HG02870 (cell line): ENCODE data around the gene IL17RC.
"Not testable (repeated sequence)": the region's sequence is repeated elsewhere in the genome, so short reads cannot be mapped to it uniquely, and the experiment has no call there.

Experiments used
- ATAC-seq: cut with Tn5 transposase; IDR thresholded peaks from one replicate; pipeline ENCODE4 v1.9.1; 2021; ENCODE audit warnings: mild to moderate bottlenecking, moderate library complexity; ENCODE audit not compliant: unreplicated experiment

Gene IL17RC

DNA sequence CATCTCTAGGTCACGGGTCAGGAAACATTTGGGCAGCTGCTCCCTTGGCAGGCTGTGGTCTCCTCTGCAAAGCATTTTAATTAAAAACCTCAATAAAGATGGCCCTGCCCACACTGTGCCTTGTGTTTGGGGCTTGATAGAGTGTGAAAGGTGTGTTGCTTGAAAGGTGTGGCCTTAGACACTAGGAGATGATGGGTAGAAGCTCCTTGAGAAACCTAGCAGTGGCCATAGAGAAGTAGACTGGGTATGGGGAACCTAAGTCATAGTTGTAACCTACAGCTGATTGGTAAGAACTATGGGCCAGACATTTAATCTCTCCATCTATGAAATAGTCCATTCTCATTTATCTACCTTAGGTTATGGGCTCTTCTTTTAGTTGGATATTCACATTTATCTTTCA lies 23.2 kb upstream of the IL17RC start:
- ATAC-seq = no peak

DNA sequence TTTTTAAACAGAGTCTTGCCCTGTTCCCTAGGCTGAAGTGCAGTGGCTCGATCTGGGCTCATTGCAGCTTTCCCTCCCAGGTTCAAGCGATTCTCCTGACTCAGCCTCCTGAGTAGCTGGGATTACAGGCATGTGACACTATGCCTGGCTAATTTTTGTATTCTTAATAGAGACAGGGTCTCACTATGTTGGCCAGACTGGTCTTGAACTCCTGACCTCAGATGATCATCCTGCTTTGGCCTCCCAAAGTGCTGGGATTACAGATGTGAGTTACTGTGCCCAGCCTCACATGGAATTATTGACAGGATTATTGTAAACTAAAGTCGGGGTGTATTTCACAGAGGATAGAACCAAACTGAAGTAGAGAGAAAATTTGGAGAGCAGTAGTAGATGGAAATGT lies 21.2 kb upstream of the IL17RC start:
- not testable (repeated sequence) for ATAC-seq

DNA sequence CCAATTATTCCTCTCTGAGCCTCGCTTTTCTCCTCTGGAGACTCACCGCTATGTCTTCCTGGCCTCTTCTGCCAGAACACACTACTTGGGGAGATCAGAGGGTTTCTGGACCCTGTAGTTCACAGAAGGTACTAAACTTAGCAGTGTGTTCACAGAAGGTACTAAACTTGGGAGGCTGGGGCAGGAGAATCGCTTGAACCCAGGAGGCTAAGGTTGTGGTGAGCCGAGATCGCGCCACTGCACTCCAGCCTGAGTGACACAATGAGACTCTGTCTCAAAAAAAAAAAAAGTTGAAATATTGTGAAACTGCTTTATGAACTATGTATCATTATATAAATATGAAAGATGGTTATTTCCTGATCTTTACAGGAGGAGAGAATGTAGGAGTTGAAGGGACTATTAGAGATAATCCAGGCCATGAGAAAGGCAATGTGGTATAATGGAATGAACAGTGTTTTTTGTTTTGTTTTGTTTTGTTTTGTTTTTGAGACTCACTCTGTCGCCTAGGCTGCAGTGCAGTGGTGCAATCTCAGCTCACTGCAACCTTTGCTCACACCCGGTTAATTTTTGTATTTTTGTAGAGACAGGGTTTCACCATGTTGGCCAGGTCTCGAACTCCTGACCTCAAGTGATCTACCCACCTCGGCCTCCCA lies 20.0 kb upstream of the IL17RC start:
- not testable (repeated sequence) for ATAC-seq

DNA sequence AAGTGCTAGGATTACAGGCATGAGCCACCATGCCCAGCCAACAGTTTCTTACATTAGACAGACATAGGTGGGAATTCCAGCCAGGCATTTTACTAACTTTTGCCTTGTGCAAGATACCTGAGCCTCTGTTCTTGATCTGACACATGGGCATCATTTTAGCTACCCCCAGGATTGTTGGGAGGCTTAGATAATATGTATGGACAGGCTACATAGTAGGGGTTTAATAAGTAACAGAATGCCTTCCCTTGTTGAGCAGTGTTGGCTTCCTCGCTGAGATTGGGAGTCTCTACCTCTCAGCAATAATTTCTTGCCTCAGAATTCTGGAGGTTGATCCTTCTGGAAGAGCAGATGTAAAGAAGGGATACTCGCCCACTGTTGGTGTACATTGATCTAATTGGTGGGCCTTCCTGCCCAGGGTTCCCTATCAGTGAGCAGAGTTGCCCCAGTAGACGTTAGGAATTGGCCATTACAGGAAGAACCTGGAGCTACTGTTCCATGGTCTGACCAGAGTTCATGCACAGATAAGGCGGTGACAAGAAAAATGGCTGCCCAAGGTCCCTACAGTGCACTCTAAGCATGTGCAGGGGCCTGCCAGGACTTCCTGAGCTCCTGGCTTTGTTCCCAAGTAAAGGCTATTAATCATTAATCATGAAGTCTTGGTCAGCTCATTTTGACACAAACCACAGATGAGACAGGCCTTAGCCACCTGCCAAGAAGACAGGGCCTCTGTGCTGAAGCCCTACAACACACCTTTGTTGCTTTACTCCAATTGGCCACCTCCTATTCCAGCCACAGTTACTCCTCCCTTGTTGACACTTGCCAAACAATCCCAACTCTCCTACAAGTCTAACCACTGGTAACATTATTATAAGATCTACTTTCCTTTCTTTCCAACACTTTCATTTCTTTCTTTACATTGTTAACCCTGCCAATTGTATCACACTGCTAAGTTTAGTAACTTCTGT lies 19.2 kb upstream of the IL17RC start:
- no peak for ATAC-seq

DNA sequence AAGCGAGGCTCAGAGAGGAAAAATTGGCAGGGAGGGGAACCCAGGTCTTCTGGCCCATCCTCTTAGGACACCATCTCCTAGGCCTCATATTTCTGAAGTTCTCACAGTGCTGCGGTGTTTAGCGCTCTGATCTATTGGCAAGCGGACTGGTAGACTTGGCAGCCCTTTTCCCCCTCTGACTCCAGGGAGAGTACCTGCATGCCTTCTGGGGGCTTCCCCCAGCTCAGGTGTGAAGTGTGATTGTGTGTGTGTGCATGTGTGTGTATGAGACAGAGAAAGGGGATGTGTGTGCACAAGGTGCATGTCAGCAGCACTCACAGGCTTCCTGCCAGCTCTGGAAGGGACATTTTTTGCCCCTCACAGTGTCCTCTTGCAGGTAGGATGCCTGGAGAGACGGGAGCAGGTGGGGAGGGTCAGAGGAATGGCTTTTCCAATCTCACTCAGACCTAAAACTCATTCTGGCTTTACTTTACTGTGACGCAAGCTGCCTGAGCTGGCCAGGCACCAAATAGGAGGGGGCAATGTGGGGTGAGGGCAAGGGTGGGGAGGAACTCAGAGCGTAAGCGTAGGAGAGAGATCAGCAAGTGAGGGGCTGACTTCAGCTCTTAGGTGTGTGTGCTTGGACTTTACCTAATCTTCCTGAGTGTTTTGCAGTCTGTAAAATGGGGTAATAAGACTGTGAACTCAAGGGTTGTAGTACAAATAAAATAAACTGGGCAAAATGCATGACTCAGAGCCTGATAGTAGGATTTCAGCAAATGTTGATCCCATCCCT lies 18.2 kb upstream of the IL17RC start:
- no peak for ATAC-seq

DNA sequence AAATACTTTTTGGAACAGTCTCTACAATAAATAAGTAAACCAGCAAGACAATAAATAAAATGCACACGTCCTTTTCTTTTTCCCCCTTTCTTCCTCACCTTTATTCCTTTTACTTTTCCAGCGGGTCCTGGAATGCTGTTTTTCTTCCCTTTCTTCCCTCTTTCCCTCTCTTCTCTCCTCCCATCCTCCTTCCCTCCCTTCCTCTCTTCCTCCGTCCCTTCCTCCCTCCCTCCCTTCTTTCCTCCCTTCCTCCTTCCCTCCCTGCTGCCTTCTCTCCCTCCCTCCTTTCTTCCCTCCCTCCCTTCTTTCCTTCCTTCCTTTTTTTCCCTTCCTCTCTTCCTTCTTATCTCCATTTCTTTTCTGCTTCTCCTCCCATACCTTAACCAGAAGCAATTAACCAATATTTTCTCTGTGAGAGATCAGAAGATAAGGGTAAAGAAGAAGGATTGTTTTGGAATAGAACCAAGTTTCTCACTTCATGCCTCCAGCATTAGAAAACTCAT lies 17.6 kb upstream of the IL17RC start:
- ATAC-seq = no peak

DNA sequence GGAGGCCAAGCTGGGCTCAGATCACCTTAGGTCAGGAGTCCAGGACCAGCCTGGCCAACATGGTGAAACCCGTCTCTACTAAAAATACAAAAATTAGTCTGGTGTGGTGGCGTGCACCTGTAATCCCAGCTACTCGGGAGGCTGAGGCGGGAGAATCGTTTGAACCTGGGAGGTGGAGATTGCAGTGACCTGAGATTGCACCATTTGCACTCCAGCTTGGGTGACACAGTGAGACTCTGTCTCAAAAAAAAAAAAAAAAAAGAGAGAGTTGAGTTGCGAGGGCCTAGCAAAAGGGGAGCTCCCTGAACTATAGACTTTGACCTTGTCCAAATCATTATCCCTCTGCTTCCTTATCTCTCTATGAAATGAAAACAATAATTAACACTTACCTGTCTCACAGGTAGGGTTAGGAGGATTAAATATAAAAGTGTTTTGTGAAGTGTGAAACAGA lies 15.9 kb upstream of the IL17RC start:
- not testable (repeated sequence) for ATAC-seq

DNA sequence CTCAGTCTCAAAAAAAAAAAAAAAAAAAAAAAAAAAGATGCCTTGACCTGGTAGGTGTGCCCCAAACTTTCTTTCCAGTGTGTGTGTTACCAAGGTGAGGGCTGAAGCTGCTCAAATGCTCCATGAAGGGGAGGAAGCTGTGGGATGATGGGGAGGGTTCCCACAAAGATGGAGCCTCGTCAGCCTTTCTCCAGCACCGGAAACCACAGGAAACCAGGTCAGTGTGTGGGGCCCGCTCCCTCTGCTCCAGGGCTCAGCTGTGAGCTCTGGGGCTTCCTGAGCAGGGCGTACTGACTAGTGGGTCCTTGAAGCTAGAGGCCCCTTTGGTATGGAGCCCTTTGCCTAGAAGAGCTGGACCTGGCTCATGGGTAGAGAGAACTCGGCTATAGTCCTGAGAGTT lies 14.9 kb upstream of the IL17RC start:
- ATAC-seq = no peak

DNA sequence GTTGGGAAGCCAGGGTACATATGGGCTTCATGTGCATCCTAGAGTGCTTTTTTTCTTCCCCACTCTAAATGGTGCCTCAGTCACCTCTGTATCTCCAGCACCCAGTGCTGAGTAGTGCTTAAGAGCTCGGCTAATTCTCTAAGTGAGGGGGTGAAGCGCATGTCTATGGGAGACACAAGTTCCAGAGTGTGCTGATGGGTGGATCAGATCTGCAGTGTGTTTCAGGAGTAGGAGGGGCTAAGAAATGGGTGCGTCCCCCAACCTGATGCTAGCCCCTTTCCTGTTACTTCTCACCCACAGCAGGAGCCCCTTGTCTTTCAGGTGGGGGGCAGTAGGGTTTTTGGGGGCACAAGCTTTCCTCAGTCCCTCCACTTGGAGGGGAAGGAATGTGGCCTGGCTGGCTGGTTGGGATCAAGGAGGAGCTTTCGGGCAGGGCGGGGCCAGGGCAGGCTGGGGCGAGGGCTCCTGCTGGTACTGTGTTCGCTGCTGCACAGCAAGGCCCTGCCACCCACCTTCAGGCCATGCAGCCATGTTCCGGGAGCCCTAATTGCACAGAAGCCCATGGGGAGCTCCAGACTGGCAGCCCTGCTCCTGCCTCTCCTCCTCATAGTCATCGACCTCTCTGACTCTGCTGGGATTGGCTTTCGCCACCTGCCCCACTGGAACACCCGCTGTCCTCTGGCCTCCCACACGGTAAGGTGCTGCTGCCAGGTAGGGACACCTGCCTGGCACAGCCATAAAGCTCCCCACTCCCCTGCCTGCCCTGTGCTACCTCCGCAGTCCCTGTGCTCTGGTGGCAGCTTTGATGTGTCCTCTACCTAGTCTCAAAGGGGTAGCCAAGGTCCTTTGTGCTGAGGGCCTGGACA lies 14.3 kb upstream of the IL17RC start, which contains the start of gene IL17RE:
Gene IL17RE (plus strand): TSS at position 477 of the 866 bp plus-strand sequence. CDS start 85 bp downstream, at position 562.
- ATAC-seq = no peak

DNA sequence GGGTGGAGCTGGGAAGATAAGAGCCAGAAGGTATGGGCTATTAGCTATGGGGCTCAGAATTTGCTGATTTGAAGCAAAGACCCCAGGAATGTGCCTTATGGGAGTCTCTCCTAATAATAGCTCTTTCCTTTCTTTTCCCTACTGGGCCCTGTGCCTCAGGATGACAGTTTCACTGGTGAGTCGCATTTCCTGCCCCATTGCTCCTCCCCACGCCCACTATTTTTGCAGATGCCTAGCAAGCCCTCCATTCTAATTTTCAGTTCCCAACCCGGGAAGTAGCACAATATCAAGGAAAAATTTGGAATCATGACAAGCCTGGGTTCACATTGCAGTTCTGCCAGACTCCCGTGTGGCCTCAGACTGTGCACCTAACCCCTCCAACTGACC lies 13.7 kb upstream of the IL17RC start:
- ATAC-seq = no peak

DNA sequence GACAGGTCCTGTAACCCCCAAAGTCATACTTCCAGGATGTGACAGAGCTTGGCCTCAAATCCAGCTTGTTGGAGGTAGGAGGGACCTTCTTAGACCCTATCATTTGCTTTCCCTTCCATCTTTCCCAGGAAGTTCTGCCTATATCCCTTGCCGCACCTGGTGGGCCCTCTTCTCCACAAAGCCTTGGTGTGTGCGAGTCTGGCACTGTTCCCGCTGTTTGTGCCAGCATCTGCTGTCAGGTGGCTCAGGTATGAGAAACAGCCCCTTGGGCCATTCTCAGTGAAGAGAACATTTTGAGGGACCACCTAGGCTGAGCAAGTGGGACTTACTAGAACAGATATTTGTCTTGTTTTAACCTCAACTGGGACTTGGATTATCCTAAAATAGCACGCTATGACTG lies 13.0 kb upstream of the IL17RC start:
- no peak for ATAC-seq

DNA sequence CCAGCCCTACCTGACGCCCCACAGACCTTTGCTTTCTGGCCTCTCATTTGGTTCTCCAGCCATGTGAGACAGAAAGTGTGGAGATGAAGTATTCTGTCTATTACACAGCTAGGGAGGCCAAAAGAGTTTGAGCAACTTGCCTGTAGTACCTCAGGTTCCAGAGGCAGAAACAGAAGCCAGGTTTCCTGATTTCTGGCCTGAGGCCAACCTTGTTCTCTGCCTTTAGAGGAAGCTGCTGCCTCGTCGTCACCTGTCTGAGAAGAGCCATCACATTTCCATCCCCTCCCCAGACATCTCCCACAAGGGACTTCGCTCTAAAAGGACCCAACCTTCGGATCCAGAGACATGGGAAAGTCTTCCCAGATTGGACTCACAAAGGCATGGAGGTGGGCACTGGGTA lies 10.4 kb upstream of the IL17RC start:
- ATAC-seq = no peak

DNA sequence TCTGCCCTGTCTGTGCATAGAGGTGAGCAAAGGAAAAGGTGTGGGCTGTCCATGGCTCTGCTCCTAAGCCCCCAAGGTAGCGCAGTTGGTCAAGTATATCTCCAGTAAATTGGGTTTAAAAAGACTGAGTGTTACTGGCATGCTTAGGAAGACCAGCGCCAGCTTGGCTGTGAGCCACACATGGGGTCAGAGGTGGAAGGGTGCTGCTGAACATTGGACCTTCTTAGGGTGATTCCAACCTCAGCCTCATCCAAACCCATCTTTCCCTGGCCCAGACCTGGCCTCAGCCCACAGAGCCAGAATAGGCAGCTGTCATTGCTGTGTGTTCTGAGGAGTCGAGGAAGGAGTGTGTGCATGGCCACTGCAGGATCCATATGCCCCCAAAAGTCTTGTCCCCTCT lies 8.6 kb upstream of the IL17RC start:
- ATAC-seq = no peak

DNA sequence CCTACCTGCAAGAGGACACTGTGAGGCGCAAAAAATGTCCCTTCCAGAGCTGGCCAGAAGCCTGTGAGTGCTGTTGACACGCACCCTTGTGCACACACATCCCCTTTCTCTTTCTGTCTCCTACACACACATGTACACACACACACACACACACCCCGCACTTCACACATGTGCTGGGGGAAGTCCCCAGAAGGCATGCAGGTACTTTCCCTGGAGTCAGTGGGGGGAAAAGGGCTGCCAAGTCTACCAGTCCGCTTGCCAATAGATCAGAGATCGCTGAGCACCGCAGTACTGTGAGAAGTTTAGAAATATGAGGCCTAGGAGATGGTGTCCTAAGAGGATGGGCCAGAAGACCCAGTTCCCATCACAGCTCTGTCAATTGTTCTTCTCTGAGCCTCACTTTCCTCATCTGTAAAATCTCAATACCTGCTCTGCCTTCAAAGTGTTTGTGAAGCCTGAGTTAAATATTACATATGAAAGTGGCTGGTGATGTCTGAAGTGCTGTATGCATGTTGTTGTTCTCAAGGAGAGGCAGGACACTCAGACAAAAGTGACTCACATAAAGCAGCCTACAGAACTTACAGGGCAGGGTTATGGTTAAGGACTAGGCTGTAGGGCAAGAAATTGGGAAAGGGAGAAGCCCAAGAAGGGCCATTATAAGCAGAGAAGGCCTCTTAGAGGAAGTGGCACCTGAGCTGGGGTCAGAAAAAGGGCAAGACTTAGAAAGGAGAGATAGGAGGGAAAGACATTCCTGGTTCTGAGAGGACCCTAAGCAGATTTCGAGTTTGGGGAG lies 7.5 kb upstream of the IL17RC start:
- ATAC-seq = no peak

DNA sequence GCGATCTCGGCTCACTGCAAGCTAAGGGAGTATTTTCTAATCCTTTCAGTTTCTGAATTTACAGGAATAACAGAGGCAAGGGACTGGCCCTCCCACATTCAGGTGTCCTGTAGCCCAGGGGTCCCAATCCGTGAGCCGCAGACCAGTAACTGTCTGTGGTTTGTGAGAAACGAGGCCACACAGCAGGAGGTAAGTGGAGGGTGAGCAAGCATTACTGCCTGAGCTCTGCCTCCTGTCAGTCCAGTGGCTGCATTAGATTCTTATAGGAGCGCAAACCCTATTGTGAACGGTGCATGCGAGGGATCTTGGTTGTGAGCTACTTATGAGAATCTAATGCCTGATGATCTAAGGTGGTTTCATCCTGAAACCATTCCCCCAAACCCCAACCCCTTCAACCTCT lies 5.0 kb upstream of the IL17RC start:
- no peak for ATAC-seq

DNA sequence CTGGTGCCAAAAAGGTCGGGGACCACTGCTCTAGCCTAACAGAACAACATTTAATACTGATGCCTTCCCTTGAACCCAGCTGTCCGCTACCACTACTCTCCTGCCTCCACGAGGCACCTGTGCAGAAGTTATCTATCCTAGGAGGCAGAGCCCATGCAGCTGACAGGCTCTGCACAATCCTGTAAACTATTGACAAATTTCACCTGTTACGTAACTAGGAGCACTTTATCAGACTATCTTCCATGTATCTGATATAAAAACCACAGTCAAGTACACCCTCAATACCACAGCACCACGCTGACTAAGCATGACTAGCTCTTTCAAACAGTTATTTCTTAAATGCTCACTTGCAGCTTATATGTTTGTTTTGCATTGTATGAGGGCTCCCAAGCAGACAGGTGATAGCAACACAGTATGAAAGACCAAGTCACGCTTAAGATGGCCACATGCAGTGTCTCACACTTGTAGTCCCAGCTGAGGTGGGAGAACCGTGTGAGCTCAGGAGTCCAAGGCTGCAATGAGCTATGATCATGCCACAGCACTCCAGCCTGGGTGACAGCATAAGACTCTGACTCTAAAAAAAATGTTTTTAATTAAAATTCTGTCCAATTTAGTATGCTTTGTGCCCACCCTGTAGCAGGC lies 4.5 kb upstream of the IL17RC start:
- ATAC-seq = no peak

DNA sequence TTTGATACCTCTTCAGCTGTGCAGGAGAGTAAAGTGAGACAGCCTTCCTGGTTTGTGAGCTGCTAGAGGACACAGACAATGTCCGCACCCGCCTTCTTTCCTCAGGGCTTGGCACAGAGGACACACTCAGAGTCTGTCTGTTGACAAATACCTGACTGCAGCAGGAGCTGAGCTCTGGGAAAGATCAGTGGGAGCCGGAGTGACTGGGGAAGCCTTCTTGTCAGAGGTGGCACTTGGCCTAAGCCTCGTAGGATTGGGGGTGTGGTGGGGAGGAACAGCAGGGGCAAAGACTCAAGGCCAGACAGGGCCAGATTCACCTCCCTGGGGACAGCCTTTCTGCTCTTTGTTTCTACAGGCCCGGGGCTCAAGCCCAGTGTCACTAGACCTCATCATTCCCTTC lies 3.3 kb upstream of the IL17RC start:
- ATAC-seq = no peak

DNA sequence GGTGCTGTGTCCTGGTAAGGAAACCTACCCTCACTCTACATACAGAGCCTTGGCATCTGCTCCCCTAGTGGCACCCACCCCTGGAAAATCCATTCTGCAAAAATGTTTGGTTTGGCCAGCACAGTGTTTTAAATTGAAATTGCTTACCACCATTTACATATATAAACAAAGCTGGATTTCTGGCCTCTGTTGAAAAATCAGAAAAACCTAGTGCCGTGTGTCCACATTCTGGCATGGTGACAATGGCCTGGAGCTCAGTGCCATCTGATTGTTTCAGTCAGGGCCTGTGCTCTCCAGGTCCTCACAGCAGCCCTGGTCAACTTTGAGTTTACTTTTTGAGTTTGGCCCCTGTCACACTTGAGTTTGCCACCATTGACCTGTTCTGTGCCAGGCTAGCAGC lies 2.9 kb upstream of the IL17RC start:
- ATAC-seq = no peak
